H1 (cell line): ENCODE measurements around the gene MCFD2. TPM values are rescaled to one million over a fixed set of nuclear protein-coding genes. Genes with fewer than 3 reads are reported as not detected.

Experiments
- CTCF ChIA-PET: fragments of 300-600 bp; sonication (Branson Sonifier 250); formaldehyde crosslinking; loops from one replicate; lab custom pipeline; 2021; ENCODE audit not compliant: partially characterized antibody; lab: Charles Lee
- POLR2A ChIA-PET: fragments of 300-600 bp; sonication (Branson Sonifier 250); formaldehyde crosslinking; loops from one replicate; lab custom pipeline; 2021; ENCODE audit warnings: inconsistent platforms; ENCODE audit not compliant: partially characterized antibody; lab: Charles Lee
- DNase-seq, 2 experiments: peaks; one replicate each; pipeline versions ENCODE4 v3.0.0 to v3.0.0-alpha.2; 2010 to 2022; ENCODE audit warnings: low spot score in 2 of 2, low read depth in 1 of 2, mixed read lengths in 1 of 2
- FAIRE-seq: peaks from 2 replicates; lab custom pipeline; 2011; peaks lifted over from hg19 to GRCh38; lab: Jason Lieb, UNC
- H2AFZ ChIP-seq: 2 replicates; pipeline ENCODE4 v1.8.1; 2012; ENCODE audit warnings: low read length, inconsistent platforms
- H2AK5ac ChIP-seq: 2 replicates; pipeline ENCODE4 v1.6.1; 2013; ENCODE audit warnings: low read depth, low read length
- H2BK120ac ChIP-seq: replicated peaks from 2 replicates; pipeline ENCODE3; 2013; ENCODE audit warnings: low read depth, low read length, inconsistent platforms
- H2BK12ac ChIP-seq: 2 replicates; pipeline ENCODE4 v1.6.1; 2013; ENCODE audit warnings: low read depth, low read length
- H2BK15ac ChIP-seq: 2 replicates; pipeline ENCODE4 v1.6.1; 2013; ENCODE audit warnings: low read length
- H2BK20ac ChIP-seq: 2 replicates; pipeline ENCODE4 v1.6.1; 2013; ENCODE audit warnings: low read length
- H2BK5ac ChIP-seq: 2 replicates; pipeline ENCODE4 v1.6.1; 2013; ENCODE audit warnings: low read depth, low read length
- H3K14ac ChIP-seq: 2 replicates; pipeline ENCODE4 v1.6.1; 2013; ENCODE audit warnings: inconsistent platforms; ENCODE audit not compliant: insufficient read length
- H3K18ac ChIP-seq: 2 replicates; pipeline ENCODE4 v1.6.1; 2013; ENCODE audit warnings: low read length; ENCODE audit errors: extremely low read depth
- H3K23ac ChIP-seq: 2 replicates; pipeline ENCODE4 v1.6.1; 2013; ENCODE audit warnings: inconsistent platforms; ENCODE audit not compliant: insufficient read length
- H3K23me2 ChIP-seq: 2 replicates; pipeline ENCODE4 v1.6.1; 2013; ENCODE audit warnings: low read depth, low read length
- H3K27ac ChIP-seq: 2 replicates; pipeline ENCODE4 v1.6.1; 2011; ENCODE audit warnings: low read depth, low read length, inconsistent platforms
- H3K27me3 ChIP-seq, 4 experiments: replicated peaks in 1 of 4; 1 replicate in 1 of 4; 2 replicates in 3 of 4; pipeline versions ENCODE4 v1.6.1 to v1.8.1; 2011 to 2013; ENCODE audit warnings: low read length in 3 of 4, mild to moderate bottlenecking in 3 of 4, inconsistent platforms in 2 of 4, mixed read lengths in 2 of 4, moderate library complexity in 1 of 4; ENCODE audit not compliant: control insufficient read depth in 3 of 4, insufficient read depth in 3 of 4; ENCODE audit errors: extremely low read depth in 1 of 4
- H3K36me3 ChIP-seq, 4 experiments: 2 replicates each; pipeline versions ENCODE4 v1.6.1 to v1.8.1; 2011 to 2013; ENCODE audit warnings: mild to moderate bottlenecking in 4 of 4, low read length in 3 of 4, moderate library complexity in 2 of 4, control low read depth in 1 of 4, inconsistent platforms in 1 of 4; ENCODE audit not compliant: insufficient read depth in 4 of 4, control insufficient read depth in 2 of 4
- H3K4ac ChIP-seq: replicated peaks from 2 replicates; pipeline ENCODE3; 2013; ENCODE audit warnings: low read length, low read depth, mixed read lengths, inconsistent platforms; ENCODE audit not compliant: insufficient read length
- H3K4me1 ChIP-seq, 4 experiments: replicated peaks in 1 of 4; 1 replicate in 1 of 4; 2 replicates in 3 of 4; pipeline versions ENCODE4 v1.6.1 to v1.8.1; 2011 to 2013; ENCODE audit warnings: low read length in 3 of 4, inconsistent platforms in 2 of 4, mixed read lengths in 1 of 4; ENCODE audit not compliant: insufficient read depth in 4 of 4, control insufficient read depth in 3 of 4
- H3K4me2 ChIP-seq, 2 experiments: 2 replicates each; pipeline versions ENCODE4 v1.6.1 to v1.8.1; 2011 to 2013; ENCODE audit warnings: low read depth in 2 of 2, low read length in 2 of 2, control low read depth in 1 of 2, inconsistent platforms in 1 of 2, mild to moderate bottlenecking in 1 of 2; ENCODE audit not compliant: insufficient read depth in 1 of 2
- H3K4me3 ChIP-seq, 4 experiments: fragments of 200-600, 300-600 bp in 1 of 4; sonication (generic), shearing (Covaris generic), sonication (Bioruptor Twin) in 1 of 4; 2 replicates each; pipeline versions ENCODE4 v1.5.1 to v1.8.1; 2011 to 2016; ENCODE audit warnings: low read length in 4 of 4, low read depth in 3 of 4, control low read depth in 2 of 4, inconsistent platforms in 2 of 4, mild to moderate bottlenecking in 2 of 4, mixed read lengths in 1 of 4, moderate library complexity in 1 of 4; ENCODE audit not compliant: insufficient read depth in 2 of 4; ENCODE audit errors: extremely low read depth in 1 of 4
- H3K56ac ChIP-seq: replicated peaks from 2 replicates; pipeline ENCODE3; 2013; ENCODE audit warnings: low read depth, mild to moderate bottlenecking, mixed read lengths, low read length, inconsistent platforms; ENCODE audit not compliant: insufficient read length
- H3K79me1 ChIP-seq: 2 replicates; pipeline ENCODE4 v1.6.1; 2013; ENCODE audit warnings: low read depth, low read length, control low read depth
- H3K79me2 ChIP-seq, 2 experiments: 2 replicates each; pipeline versions ENCODE4 v1.6.1 to v1.8.1; 2012 to 2013; ENCODE audit warnings: low read length in 2 of 2, mild to moderate bottlenecking in 2 of 2, inconsistent platforms in 1 of 2; ENCODE audit not compliant: insufficient read depth in 2 of 2, control insufficient read depth in 1 of 2
- H3K9ac ChIP-seq, 4 experiments: replicated peaks in 1 of 4; 1 replicate in 1 of 4; 2 replicates in 3 of 4; pipeline versions ENCODE4 v1.6.1 to v1.8.1; 2011 to 2013; ENCODE audit warnings: low read depth in 3 of 4, low read length in 3 of 4, control low read depth in 2 of 4, mild to moderate bottlenecking in 2 of 4, moderate library complexity in 2 of 4, inconsistent platforms in 1 of 4; ENCODE audit errors: extremely low read depth in 1 of 4
- H3K9me3 ChIP-seq, 2 experiments: 2 replicates each; pipeline versions ENCODE4 v1.6.1 to v1.8.1; 2012 to 2013; ENCODE audit warnings: mild to moderate bottlenecking in 2 of 2, moderate library complexity in 2 of 2, control low read depth in 1 of 2, inconsistent platforms in 1 of 2, low read depth in 1 of 2, low read length in 1 of 2, mixed read lengths in 1 of 2; ENCODE audit not compliant: insufficient read depth in 2 of 2
- H4K20me1 ChIP-seq, 2 experiments: replicated peaks in 1 of 2; 2 replicates each; pipeline versions ENCODE3 to v1.8.1; 2011 to 2013; ENCODE audit warnings: inconsistent platforms in 2 of 2, low read length in 2 of 2, mild to moderate bottlenecking in 1 of 2; ENCODE audit not compliant: insufficient read depth in 2 of 2, control insufficient read depth in 1 of 2
- H4K5ac ChIP-seq: 2 replicates; pipeline ENCODE4 v1.6.1; 2013; ENCODE audit warnings: low read length, low read depth, mixed read lengths, inconsistent platforms; ENCODE audit not compliant: insufficient read length
- H4K8ac ChIP-seq: 2 replicates; pipeline ENCODE4 v1.8.0; 2013; ENCODE audit warnings: mild to moderate bottlenecking, moderate library complexity, low read length, inconsistent platforms; ENCODE audit not compliant: insufficient read depth; ENCODE audit errors: extremely low read depth
- H4K91ac ChIP-seq: replicated peaks from 2 replicates; pipeline ENCODE3; 2013; ENCODE audit warnings: low read length, mixed read lengths, inconsistent platforms; ENCODE audit not compliant: insufficient read length
- CTBP2 ChIP-seq: IDR thresholded peaks from 2 replicates; pipeline ENCODE4 v1.7.0; 2011; ENCODE audit warnings: borderline replicate concordance, mild to moderate bottlenecking, moderate library complexity, mixed read lengths, low read length; ENCODE audit not compliant: insufficient read depth, insufficient read length
- GTF2F1 ChIP-seq: IDR thresholded peaks from 2 replicates; pipeline ENCODE4 v1.6.1; 2012; ENCODE audit warnings: low read depth, low read length, improper control_type of control experiment, borderline replicate concordance
- KDM4A ChIP-seq: IDR thresholded peaks from one replicate; pipeline ENCODE4 v1.7.1; 2012; ENCODE audit warnings: low read depth, mild to moderate bottlenecking, moderate library complexity, low read length, inconsistent platforms; ENCODE audit not compliant: severe bottlenecking
- SRF ChIP-seq: IDR thresholded peaks from 2 replicates; pipeline ENCODE4 v1.6.1; 2011; ENCODE audit warnings: mild to moderate bottlenecking, low read depth, low read length, moderate library complexity
- WGBS, 2 experiments: shearing (Covaris generic) in 1 of 2; methylation state at CpG; one replicate each; pipeline versions ENCODE4 v1.1.6 to v1.1.7; 2013 to 2015; ENCODE audit warnings: low lambda C conversion rate in 2 of 2, mixed read lengths in 2 of 2, inconsistent platforms in 1 of 2, low coverage in 1 of 2, missing lambda C conversion rate in 1 of 2; ENCODE audit not compliant: insufficient replicate concordance in 2 of 2, insufficient coverage in 1 of 2, insufficient read length in 1 of 2; ENCODE audit errors: extremely low coverage in 1 of 2, missing lambda C conversion rate in 1 of 2; 5-methylcytosine and 5-hydroxymethylcytosine counted together
- polyA plus RNA-seq, 7 experiments: library from polyadenylated mRNA; depleted of rRNA in 3 of 7; stranded (reverse) in 5 of 7; unstranded in 2 of 7; fragments of >200 nt in 5 of 7; fragments of 200-250 nt in 2 of 7; gene quantifications; 1 replicate in 5 of 7; 2 replicates in 1 of 7; 4 replicates in 1 of 7; pipeline versions ENCODE4 v1.2.1 to v1.2.3, GENCODE V29; 2011 to 2013; ENCODE audit warnings: missing spikeins in 2 of 7, mixed read lengths in 2 of 7
- total RNA-seq: library from RNA; stranded (reverse); fragmentation: NEBNext Ultra II Directional; extraction: Animal tissue kit (Norgen Biotek cat#: 25700); gene quantifications from 2 replicates; pipeline ENCODE4 v1.2.1, GENCODE V29; 2021
- TF ChIP-seq, protein P1 (sequence below): IDR thresholded peaks from 2 replicates; pipeline ENCODE4 v1.6.1; 2012; ENCODE audit warnings: low read length, inconsistent platforms

Gene MCFD2
- total and polyA plus RNA-seq, 2 of the 8 experiments (the other 6 are each of a cell fraction or from before 2014, with no cell fraction given), result 35.2 to 76.2 TPM

DNA sequence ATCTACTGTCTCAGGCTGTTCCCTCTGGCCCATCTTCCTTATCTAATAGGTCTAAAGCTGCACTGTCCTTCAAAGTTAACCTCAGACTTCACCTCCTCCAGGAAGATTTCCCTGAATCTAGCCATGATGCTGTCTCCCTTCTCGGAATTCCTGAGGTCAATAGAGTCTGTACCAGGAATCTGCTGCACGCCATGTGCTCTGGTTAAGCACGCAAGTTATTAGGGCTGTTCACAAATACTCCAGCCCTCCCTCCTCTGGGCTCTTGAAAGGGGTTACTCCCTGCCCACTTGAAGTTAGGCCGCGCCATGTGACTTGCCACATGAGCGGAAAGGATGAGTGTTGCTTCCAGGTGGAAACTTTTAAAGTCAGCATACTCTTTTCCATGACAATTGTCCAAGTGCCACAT is 43.6 kb downstream of the MCFD2 start:
- no peak overlapping the region for H3K27ac ChIP-seq
- no peak overlapping the region for H2BK12ac ChIP-seq
- no peak overlapping the region for H3K4me2 ChIP-seq
- H4K91ac ChIP-seq, result no peak overlapping the region
- H3K4ac ChIP-seq, result no peak overlapping the region
- no peak overlapping the region for H3K56ac ChIP-seq
- H3K23me2 ChIP-seq, result no peaks in the 10 kb centered on the region
- H3K79me2 ChIP-seq, result no peaks in the 10 kb centered on the region
- H3K36me3 ChIP-seq, result no peaks in the 10 kb centered on the region
- H3K4me1 ChIP-seq, result 0 out of 7 replicates have a peak, but pooled peaks cover 0 to 2% (median 0%) of the 10 kb centered on the region in 4 experiments
- no peaks in the 10 kb centered on the region for H3K27me3 ChIP-seq
- CTCF ChIA-PET, result interaction anchor here (0.8 to 5.5 kb wide), 8 partner anchors 9 to 809 kb away, joined by 3 to 24 read pairs (median 4); no protein-coding TSS in a partner anchor
- no peaks in the 10 kb centered on the region for H3K9me3 ChIP-seq
- POLR2A ChIA-PET, result no interaction called here
- FAIRE-seq (no peak), DNase-seq (no peak)
- H3K14ac ChIP-seq, result no peak overlapping the region
- H3K9ac ChIP-seq, result no peak overlapping the region
- no peaks in the 10 kb centered on the region for H4K20me1 ChIP-seq
- no peak overlapping the region for H2BK5ac ChIP-seq
- H2BK15ac ChIP-seq, result no peak overlapping the region
- no peaks in the 10 kb centered on the region for H3K79me1 ChIP-seq
- no peak overlapping the region for H2BK120ac ChIP-seq
- no peak overlapping the region for H3K4me3 ChIP-seq
- H3K18ac ChIP-seq, result no peak overlapping the region
- H4K5ac ChIP-seq, result no peak overlapping the region
- H2BK20ac ChIP-seq, result no peak overlapping the region
- no peak overlapping the region for H3K23ac ChIP-seq
- H2AK5ac ChIP-seq, result no peak overlapping the region
- no peak overlapping the region for H2AFZ ChIP-seq
- 96% methylated on average over 6 of the region's 6 CpGs; no CpG with 5 or more reads in 1 of the 2 experiments for WGBS, 2 experiments
- no peak overlapping the region for H4K8ac ChIP-seq
- TF ChIP-seq SRF (no peak), GTF2F1 (no peak), CTBP2 (no peak), KDM4A (no peak)
- TF ChIP-seq, protein P1, sequence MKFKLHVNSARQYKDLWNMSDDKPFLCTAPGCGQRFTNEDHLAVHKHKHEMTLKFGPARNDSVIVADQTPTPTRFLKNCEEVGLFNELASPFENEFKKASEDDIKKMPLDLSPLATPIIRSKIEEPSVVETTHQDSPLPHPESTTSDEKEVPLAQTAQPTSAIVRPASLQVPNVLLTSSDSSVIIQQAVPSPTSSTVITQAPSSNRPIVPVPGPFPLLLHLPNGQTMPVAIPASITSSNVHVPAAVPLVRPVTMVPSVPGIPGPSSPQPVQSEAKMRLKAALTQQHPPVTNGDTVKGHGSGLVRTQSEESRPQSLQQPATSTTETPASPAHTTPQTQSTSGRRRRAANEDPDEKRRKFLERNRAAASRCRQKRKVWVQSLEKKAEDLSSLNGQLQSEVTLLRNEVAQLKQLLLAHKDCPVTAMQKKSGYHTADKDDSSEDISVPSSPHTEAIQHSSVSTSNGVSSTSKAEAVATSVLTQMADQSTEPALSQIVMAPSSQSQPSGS, result no peak
